Measurements from ENCODE around the gene GPR180.
"Not testable (repeated sequence)": the region's sequence is repeated elsewhere in the genome, so short reads cannot be mapped to it uniquely, and the experiment has no call there.

Gene GPR180

DNA sequence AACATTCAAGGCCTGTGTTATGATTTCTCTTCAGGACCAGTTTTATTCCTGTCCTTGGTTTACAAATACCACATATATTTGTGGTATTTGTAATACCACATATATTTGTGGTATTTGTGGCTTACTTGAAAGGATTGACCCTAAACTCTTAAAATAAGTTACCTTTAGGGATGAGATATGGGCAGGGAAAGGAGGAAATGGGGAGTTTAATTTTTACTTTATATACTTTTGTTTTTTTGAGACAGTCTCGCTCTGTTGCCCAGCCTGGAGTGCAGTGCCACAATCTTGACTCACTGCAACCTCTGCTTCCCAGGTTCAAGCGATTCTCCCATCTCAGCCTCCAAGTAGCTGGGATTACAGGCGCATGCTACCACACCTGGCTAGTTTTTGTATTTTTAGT, 3.4 kb upstream of the GPR180 start:
- DNase-seq = no peak

- no peak for DNase-seq
These were observed 1.8 kb upstream of the GPR180 start for GRCh38 chr13:94599877-94600276.

GRCh38 chr13:94602467-94602866, 810 bp downstream of the GPR180 start:
- DNase-seq = no peak

DNA sequence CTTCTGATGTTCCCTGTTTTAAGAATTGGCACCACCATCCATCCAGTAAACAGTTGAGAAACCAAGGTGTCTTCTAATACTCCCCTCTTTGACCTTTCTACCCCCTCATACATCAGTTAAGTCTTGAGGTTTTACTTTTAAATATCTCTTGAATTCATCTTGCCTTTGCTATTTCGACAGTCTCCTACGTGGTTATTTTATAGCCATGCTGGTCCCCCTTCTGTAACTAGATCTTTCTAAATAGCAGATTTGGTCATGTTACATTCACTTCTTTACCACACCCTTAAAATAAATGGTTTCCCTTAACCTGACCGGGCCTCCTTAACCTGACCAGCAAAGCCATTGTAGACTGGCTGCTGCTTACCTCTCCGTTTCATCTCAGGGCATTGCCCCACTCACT, 5.4 kb downstream of the GPR180 start:
- DNase-seq = no peak

DNA sequence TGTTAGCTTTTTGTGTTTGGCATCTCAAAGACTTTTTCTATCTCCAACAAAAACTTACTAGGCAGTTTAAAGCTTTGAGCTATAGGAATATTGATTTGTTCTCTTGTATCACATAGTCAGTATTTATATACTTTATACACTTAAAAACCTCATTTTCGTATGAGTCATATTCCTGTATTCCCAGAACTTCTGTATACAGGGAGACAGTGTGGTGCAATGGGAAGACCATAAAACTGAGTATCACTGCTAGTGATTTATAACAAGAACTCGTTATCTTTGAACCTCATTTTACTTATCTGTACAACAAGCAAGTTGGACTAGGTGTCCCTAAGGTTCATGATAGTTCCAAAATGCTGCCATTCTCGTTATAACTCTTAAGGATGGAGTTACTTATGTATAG, 6.3 kb downstream of the GPR180 start:
- no peak for DNase-seq

DNA sequence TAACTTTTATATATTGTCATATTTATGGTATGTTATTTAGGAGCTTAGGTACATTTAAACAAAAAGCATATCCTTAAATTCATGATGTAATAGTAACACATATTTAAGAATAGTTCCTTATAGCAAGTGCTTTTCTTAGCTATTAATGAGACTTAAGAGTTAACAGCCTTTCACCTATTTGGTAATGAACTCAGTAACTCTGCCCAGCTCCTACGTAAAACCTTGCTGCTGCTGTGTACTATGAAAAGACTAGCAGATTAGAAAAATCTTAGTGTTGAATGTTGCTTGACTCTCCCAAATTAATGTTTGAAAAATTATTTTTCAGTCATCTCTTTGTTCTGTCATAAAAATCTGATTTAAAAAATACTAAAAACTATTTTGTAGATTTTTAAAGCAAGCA, 6.9 kb downstream of the GPR180 start:
- no peak for DNase-seq

- no peak for DNase-seq
These were observed 7.5 kb downstream of the GPR180 start for GRCh38 chr13:94609196-94609595.

DNA sequence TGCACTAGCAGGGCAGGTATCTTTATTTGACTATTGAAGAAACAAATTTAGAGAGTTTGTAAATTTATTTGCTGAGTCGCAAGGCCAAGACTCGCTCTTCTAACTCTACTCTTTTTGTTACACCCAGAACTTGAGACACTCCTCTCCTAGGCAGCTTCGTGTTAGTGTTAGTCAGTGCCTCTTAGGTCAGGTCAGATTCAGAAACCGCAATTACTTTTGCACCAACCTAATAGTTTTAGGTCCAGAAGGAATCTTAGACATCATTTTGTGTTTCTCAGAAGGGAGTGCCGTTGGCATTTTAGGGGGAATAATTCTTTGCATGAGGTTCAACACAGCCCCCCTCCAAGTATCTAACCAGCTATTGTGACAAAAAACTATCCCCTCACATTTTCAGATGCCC, 8.8 kb downstream of the GPR180 start:
- DNase-seq = no peak

- DNase-seq = no peak
These were observed 10.4 kb downstream of the GPR180 start for GRCh38 chr13:94612050-94612449.

DNA sequence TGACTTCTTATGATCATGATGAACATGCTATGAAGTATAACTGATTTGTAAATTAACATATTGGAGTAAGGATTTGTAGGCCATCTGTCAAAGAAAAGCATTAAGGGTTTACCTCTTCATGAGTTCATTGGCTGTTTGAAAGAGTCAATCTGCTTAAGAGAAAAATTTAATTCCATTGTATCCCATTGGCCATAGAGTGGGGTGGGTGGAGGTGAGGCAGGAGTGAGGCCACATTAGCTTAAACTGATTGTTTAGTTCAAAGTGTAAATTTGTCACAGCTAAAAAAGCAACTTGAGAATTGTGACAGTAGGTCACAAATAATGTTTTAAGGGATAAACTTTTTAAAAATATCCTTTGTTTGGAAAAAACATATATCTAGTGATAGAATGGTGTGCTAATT, 11.4 kb downstream of the GPR180 start:
- DNase-seq = no peak

- peak; percentile 16 to 46 for DNase-seq
These were observed 15.8 kb downstream of the GPR180 start for GRCh38 chr13:94617389-94618000.

DNA sequence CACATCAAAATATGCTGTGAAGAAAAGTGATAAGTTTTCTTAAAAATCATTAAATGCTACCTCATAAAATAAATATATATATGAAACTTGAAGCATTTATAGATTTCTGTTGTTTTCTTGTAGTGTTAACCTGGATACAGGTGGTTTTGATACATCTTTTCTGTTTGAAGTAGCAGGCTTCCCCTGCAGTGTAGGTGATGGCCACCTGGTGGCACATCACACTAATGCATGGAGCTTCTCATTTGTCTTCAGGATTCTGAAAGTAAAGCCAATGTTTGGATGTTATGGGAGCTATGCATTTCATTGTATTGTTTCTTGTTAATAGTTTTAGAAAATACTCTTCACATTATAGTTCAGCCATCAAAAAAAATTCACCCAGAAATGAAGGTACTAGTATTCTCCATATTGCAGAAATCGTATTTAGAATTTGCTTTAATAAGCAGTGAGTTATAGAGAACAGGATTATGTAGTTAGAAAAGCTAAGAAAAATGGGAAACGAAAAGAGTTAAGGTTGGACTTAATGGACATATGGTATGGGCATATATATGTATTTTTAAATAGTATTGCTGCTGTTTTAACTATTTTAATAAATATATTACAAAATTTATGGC, 18.7 kb downstream of the GPR180 start:
- DNase-seq = peak; percentile 8 to 14

GRCh38 chr13:94622344-94622743, 20.7 kb downstream of the GPR180 start:
- no peak for DNase-seq

DNA sequence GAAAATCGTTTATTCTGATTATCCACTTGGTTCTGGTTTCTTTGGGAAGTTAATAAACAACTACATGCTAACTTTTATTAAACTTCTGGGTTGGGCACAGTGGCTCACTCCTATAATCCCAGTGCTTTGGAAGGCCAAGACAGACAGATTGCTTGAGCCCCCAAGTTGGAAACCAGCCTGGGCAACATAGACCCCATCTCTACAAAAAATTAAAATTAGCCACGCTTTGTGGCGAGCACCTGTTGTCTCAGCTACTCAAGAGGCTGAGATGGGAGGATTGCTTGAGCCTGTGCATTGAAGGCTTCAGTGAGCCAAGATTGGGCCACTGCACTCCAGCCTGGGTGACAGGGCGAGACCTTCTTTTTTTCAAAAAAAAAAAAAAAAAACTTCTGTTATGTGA, 21.7 kb downstream of the GPR180 start:
- DNase-seq = no peak

DNA sequence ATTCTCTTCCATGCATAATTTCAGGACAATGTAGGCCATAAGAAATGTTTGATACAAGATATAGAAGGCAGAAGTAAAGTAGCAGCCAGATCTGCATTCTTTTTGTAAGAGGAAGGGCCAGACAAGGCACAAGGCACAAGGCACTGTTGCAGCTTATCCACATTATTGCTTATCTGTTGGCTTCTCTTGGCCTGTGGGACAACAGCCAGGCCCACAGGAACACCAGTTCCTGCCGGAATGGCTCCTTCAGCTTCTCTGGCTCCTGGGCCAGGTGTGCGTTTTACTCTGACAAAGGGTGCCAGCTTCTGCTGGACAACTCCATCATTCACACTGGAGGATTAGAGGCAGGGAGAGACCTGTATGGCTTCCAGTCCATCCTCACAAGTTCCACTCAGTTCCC, 29.2 kb downstream of the GPR180 start:
- DNase-seq = no peak

- DNase-seq = no peak
These were observed 30.7 kb downstream of the GPR180 start for GRCh38 chr13:94632226-94632980.

- not testable (repeated sequence) for DNase-seq
These were observed 34.4 kb downstream of the GPR180 start for GRCh38 chr13:94636096-94636495.

DNA sequence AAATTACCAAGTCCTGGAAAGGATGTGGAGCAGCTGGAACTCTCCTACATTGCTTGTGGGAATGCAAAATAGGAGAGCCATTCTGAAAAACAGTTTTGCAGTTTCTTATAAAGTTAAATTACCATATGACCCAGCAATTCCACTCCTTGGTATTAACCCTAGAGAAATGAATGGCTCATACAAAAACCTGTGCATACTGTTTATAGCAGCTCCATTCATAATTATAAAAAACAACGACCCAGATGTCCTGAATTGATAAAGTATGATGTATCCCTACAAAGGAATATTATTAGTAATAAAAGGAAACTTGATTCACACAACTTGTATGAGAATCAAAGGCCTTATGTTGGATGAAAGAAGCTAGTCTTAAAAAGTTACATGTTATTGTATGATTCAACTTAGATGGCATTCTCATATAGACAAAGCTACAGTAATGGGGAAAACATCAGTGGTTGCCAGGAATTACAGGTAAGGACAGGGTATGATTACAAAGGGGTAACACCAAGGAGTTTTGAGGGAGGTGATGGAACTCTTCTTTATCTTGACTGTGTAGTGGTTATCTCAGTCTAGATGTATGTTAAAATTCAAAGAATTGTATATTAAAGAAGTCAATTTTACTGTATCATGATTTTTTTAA, 35.4 kb downstream of the GPR180 start:
- no peak for DNase-seq

DNA sequence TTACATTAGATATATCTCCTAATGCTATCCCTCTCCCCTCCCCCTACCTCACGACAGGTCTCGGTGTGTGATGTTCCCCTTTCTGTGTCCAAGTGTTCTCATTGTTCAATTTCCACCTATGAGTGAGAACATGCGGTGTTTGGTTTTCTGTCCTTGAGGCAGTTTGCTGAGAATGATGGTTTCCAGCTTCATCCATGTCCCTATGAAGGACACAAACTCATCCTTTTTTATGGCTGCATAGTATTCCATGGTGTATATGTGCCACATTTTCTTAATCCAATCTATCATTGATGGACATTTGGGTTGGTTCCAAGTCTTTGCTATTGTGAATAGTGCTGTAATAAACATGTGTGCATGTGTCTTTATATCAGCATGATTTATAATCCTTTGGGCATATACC, 36.0 kb downstream of the GPR180 start:
- not testable (repeated sequence) for DNase-seq

DNA sequence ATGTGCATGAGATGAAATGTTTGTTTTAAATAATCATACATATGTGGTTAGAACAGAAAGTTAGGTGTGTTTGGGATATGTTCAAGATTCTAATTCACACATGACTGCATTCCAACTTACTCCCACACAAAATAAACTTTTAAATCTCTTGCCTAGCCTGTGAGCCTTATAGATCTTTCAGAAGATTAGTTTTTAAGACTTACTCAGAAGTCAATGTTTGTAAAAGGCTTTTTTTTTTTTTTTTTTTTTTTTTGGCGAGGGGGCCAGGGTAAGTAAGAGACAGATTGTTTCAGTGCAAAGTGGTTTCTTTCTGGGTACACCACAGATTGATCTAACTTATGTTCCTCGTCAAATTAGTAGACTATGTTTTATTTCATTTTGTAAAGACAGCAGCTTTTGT, 39.1 kb downstream of the GPR180 start:
- DNase-seq = no peak

GRCh38 chr13:94641409-94641941, 39.8 kb downstream of the GPR180 start:
- peak; percentile 70 to 77 for DNase-seq

DNA sequence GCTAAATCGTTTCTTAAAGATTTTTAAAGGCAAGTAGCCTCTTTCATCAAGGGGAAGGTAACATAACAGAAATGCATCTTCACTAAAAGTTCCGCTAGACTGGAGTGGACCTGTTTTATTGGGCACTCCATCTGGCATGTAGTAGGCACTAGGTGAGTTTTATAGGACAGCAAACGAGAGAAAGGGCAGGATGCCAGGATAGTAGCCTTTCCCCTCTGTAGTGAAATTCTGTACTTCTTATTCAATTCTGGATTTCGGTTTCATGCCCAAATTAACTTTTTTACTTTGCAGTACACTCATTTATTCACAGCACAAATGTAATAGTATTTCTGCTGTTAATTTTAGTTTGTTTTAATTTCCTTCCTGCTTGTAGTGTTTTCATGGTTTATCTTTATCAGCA, 45.2 kb downstream of the GPR180 start:
- DNase-seq = no peak

DNA sequence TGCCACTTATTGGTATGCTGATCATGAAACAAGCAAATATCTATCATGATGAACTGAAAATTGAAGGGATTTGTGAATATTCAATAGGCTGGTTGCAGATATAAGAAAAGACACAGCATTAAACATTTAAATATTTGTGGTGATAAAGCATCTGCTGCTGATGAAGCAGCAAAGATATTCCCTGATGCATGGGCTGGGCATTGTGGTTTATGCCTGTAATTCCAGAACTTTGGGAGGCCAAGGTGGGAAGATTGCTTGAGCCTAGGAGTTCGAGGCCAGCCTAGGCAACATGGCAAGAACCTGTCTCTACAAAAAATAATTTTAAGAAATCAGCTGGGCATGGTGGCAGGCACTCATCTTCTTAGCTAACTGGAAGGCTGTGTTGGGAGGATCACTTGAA, 54.5 kb downstream of the GPR180 start:
- no peak for DNase-seq

GRCh38 chr13:94656766-94657165, 55.1 kb downstream of the GPR180 start:
- no peak for DNase-seq

All from NCI-H187 (cell line).